A673 (cell line): ENCODE measurements around the gene CARHSP1.

Source experiments
- CTCF ChIP-seq: fragments of 300-800, 200-600 bp; sonication (generic); conservative IDR thresholded peaks from 2 replicates; pipeline ENCODE4 v1.5.1; 2017; ENCODE audit warnings: low read depth, mild to moderate bottlenecking, antibody characterized with exemption, low read length, moderate library complexity, mixed read lengths
- EZH2 ChIP-seq: fragments of 200-600 bp; sonication (generic); IDR thresholded peaks from 2 replicates; pipeline ENCODE4 v1.6.1; 2017; ENCODE audit warnings: borderline replicate concordance, low read depth, mild to moderate bottlenecking, mixed read lengths, antibody characterized with exemption, low read length; ENCODE audit not compliant: poor library complexity, severe bottlenecking

- TF ChIP-seq EZH2 (no peak), CTCF (no peak)
Measured at GRCh38 chr16:8854298-8854948, 14.4 kb downstream of the CARHSP1 start.
